GM12872 (cell line): ENCODE data around the gene ANKMY2.

ENCODE experiments used
- CTCF ChIP-seq: IDR thresholded peaks from 3 replicates; pipeline ENCODE4 v1.5.1; 2011; ENCODE audit warnings: low read depth, mild to moderate bottlenecking, low read length, moderate library complexity; ENCODE audit not compliant: insufficient read depth

The ANKMY2 gene

DNA sequence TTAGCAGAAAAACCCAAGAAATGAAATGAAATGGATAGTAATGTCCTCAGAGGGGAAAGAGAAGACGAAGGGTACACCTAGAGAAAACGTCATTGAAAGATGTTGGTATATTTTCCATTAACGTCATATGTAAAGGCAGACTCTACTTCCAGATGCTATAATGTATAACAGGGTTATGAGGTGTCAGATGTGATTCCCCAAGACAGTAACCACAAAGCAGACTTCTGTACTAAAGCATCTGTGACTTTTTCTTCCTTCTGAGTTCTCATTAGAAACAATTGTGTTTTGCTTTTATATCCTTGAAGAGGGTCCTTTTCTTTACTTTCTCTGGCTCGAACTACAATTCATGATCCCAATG, 81.6 kb downstream of the ANKMY2 start:
- no peak for TF ChIP-seq CTCF

DNA sequence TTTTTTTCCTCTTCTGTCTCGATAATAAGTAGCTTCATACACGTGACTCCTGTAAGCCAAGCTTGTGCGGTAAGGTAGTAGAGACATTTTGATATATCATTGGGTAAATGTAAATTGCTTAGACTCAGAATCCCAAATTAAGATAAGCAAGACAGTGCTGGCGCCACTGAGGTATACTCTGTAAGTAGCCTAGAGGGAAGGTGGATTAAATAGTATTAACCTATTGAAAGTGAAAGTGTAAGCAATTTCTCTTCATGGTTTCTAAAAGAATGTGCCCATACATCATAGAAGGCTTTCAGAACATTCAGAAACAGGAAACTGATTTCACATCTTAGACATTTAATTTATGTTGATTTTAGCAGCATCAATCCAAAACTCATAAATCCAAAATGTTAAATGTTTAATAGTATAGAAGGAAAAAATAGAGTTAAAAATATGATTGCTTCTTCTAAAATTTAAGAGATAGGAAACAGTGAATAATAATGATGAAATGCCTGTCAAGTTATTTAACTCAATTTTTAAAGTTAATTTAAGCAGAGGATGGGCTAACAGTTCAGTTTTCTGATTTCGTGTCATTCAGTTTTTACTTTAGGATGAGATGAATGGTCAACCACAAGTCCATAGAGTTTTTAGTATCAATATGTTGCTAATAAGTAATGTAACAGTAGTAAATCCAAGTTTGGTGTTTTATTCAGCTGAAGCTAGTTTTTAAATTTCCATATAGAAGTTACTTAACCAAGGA, 82.1 kb downstream of the ANKMY2 start:
- no peak for TF ChIP-seq CTCF

DNA sequence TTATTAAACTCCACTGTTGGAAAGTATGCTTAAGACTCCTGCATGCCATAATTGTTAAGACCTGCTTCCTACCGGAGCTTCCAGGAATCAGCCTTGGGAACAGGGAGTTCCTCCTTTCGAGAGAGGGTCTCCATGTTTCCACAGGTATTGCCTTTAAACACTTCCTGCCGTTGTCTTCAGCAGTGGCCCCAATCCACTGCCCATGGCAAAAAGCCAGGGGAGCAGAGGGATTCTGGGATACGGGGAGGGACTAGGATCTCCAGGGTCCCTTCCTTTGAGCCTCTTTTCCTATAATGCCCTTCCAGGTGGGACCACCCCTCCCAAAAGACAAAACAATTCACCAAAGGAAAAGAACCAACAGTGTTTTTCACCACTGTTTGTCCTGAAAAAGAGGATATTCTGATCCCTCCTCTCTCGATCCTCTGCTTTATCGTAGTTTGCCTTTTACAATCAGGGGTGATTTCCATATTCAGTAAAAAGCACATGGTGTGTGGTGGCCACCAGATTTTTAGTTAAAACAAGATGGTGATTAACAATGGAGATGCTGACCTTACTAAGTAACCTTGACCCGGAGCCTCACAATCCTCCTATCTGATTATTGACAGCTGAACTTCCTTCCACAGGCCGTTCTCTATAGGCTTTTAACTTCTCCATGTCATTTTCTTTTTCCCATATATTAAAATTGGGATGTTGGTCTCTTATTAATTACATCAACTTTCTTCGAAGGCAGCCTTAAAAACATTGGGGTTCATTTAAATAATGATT, 82.9 kb downstream of the ANKMY2 start:
- no peak for TF ChIP-seq CTCF

DNA sequence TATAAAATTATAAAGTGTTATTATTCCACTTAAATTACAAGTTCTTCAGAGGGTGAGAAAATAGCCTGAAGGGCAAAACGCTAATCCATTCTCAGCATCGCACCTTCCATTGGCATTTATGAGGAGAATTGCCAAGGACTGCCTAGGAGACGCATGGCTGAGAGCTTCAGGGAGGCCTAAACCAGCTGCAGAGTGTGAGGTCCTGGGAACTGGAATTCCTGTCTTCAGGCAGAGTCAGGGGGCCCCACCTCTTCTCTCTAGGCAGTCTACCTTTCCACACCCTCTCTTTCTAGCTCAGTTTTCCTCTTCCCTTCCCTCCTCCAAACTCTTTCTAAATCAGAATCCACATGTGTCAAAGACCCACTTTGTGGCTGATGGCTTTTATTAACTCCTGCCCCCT, 83.6 kb downstream of the ANKMY2 start:
- no peak for TF ChIP-seq CTCF

DNA sequence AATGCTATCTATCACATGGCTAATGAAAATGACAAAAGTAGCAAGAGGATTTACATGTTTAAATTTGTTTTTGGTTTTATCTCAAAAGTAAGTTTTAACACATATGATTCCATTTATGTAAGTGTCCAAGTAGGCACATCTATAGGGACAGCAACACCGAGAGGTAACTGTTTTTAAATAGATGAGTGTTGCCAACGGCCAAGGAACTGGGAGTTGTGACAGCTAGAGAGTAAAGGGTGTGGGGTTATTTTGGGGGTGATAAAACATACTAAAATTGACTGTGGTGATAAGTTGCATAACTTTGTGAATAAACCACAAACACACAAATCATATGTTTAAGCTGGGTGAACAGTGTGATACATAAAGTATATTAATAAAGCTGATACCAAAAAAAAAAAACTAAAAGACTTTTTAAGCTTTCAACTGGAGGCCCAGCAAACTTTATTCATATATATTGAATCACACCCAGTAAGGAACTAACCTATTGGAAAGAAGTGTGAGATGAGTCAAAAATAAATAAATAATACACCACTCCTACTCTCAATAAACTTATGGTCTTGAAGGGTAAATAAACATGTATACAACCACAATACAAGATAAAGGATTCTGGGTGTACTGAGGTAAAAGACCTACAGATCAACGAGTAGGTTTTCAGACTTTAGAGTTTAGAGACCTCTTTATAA, 85.9 kb downstream of the ANKMY2 start:
- TF ChIP-seq CTCF: no peak

DNA sequence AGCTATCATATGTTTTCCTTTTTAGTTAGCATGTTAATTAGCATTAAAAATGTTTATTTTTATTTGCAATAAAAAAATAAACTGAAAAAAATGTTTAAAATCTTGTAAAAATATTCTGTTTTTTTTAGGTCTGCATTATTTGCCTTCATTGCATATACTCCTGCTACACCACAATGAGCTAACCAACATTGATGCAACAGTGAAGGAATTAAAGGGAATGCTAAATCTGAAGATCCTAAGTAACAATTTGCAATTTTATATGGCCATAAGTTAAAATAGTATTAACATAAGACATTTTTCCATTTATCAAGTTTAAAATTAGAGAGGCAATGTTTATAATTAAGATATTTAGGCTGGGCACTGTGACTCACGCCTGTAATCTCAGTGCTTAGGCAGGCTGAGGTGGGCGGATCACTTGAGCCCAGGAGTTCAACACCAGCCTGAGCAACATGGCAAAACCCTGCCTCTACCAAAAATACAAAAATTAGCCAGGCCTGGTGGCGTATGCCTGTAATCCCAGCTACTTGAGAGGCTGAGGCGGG, 86.7 kb downstream of the ANKMY2 start:
- TF ChIP-seq CTCF: no peak

GRCh38 chr7:16556359-16556758, 89.2 kb downstream of the ANKMY2 start:
- TF ChIP-seq CTCF: no peak
